HG02840 (cell line): ENCODE results near the gene MYRF.

Experiments used
- ATAC-seq: cut with Tn5 transposase; IDR thresholded peaks from one replicate; pipeline ENCODE4 v1.9.1; 2021; ENCODE audit warnings: mild to moderate bottlenecking, moderate library complexity, moderate number of reproducible peaks; ENCODE audit not compliant: unreplicated experiment, low FRiP score

The MYRF gene

GRCh38 chr11:61814958-61815789 lies 62.7 kb downstream of the MYRF start:
- no peak for ATAC-seq

- ATAC-seq = peak; percentile 26
Observed at GRCh38 chr11:61815790-61816735, 63.6 kb downstream of the MYRF start.

GRCh38 chr11:61816736-61817455 lies 64.5 kb downstream of the MYRF start, which contains the start of gene FADS1:
Gene FADS1, minus strand, starts transcription at chr11:61817003. Its CDS starts 74 bp downstream, at chr11:61816929.
- peak; percentile 38 for ATAC-seq

GRCh38 chr11:61817471-61818202 lies 65.2 kb downstream of the MYRF start:
- no peak for ATAC-seq

- no peak for ATAC-seq
Observed at GRCh38 chr11:61820174-61820573, 67.7 kb downstream of the MYRF start.

GRCh38 chr11:61826930-61827570 lies 74.6 kb downstream of the MYRF start:
- ATAC-seq = no peak

GRCh38 chr11:61827571-61828378 lies 75.3 kb downstream of the MYRF start, which contains the start of gene FADS2:
Gene FADS2, plus strand, starts transcription at chr11:61828300. Its CDS starts 91 bp downstream, at chr11:61828391.
- ATAC-seq = peak; percentile 60

GRCh38 chr11:61828379-61828628 lies 75.9 kb downstream of the MYRF start:
- ATAC-seq = peak; percentile 8

GRCh38 chr11:61828629-61829407 lies 76.4 kb downstream of the MYRF start:
- ATAC-seq = peak; percentile 28

- no peak for ATAC-seq
Observed at GRCh38 chr11:61829806-61830205, 77.4 kb downstream of the MYRF start.

- ATAC-seq = no peak
Observed at GRCh38 chr11:61830237-61831105, 78.0 kb downstream of the MYRF start.

GRCh38 chr11:61832207-61832606 lies 79.8 kb downstream of the MYRF start:
- ATAC-seq = no peak

GRCh38 chr11:61832754-61833153 lies 80.3 kb downstream of the MYRF start:
- no peak for ATAC-seq

GRCh38 chr11:61833471-61833870 lies 81.0 kb downstream of the MYRF start:
- ATAC-seq = no peak

GRCh38 chr11:61833926-61834277 lies 81.5 kb downstream of the MYRF start:
- ATAC-seq = no peak

- ATAC-seq = peak; percentile 82
Observed at GRCh38 chr11:61834278-61835048, 82.0 kb downstream of the MYRF start.
